Neural progenitor cell (in vitro differentiated cells): ENCODE measurements around the gene PEF1. TPM values are rescaled to one million over a fixed set of nuclear protein-coding genes. Genes with fewer than 3 reads are reported as not detected.
A peak's percentile ranks its signal among the peaks of the same experiment; 100 is the strongest.

Experiments
- DNase-seq: peaks from one replicate; pipeline ENCODE4 v3.0.0-alpha.2; 2016; ENCODE audit warnings: low spot score
- H2AFZ ChIP-seq: fragments of 200-600 bp; sonication (generic); replicated peaks from 2 replicates; pipeline ENCODE4 v1.6.1; 2016; ENCODE audit warnings: antibody characterized with exemption
- H3F3A ChIP-seq: fragments of 200-600 bp; sonication (generic); 2 replicates; pipeline ENCODE4 v1.6.1; 2016; ENCODE audit warnings: antibody characterized with exemption, low read depth
- H3K27ac ChIP-seq: fragments of 200-600 bp; sonication (generic); 2 replicates; pipeline ENCODE4 v1.5.1; 2016; ENCODE audit warnings: mild to moderate bottlenecking
- H3K27me3 ChIP-seq: fragments of 200-600 bp; sonication (generic); 2 replicates; pipeline ENCODE4 v1.6.1; 2016; ENCODE audit warnings: mild to moderate bottlenecking, moderate library complexity
- H3K36me3 ChIP-seq: fragments of 200-600 bp; sonication (generic); 2 replicates; pipeline ENCODE4 v1.5.1; 2016
- H3K4me1 ChIP-seq: fragments of 200-600 bp; sonication (generic); 2 replicates; pipeline ENCODE4 v1.6.1; 2016; ENCODE audit warnings: mixed run types
- H3K4me2 ChIP-seq: fragments of 200-600 bp; sonication (generic); 2 replicates; pipeline ENCODE4 v1.6.1; 2016
- H3K4me3 ChIP-seq: fragments of 200-600 bp; sonication (generic); 2 replicates; pipeline ENCODE4 v1.5.1; 2016
- H3K79me2 ChIP-seq: fragments of 200-600 bp; sonication (generic); 2 replicates; pipeline ENCODE4 v1.6.1; 2016; ENCODE audit warnings: low read depth
- H3K9ac ChIP-seq: fragments of 200-600 bp; sonication (generic); 2 replicates; pipeline ENCODE4 v1.6.1; 2016
- H3K9me3 ChIP-seq: fragments of 200-600 bp; sonication (generic); 2 replicates; pipeline ENCODE4 v1.5.1; 2016; ENCODE audit warnings: low read depth
- H4K20me1 ChIP-seq: fragments of 200-600 bp; sonication (generic); 2 replicates; pipeline ENCODE4 v1.6.1; 2016; ENCODE audit warnings: low read depth
- H3K27ac Mint-ChIP-seq: 3 replicates; pipeline ENCODE4 v1.8.0; 2021; ENCODE audit warnings: mixed read lengths
- H3K27me3 Mint-ChIP-seq: 2 replicates; pipeline ENCODE4 v1.8.0; 2022; ENCODE audit warnings: low read depth, mild to moderate bottlenecking, inconsistent platforms, moderate library complexity, mixed read lengths; ENCODE audit not compliant: insufficient read depth
- H3K36me3 Mint-ChIP-seq: 3 replicates; pipeline ENCODE4 v1.8.0; 2021; ENCODE audit warnings: mixed read lengths
- H3K4me1 Mint-ChIP-seq: 3 replicates; pipeline ENCODE4 v1.8.0; 2021; ENCODE audit warnings: mixed read lengths
- H3K4me3 Mint-ChIP-seq: 3 replicates; pipeline ENCODE4 v1.8.0; 2021; ENCODE audit warnings: mild to moderate bottlenecking, moderate library complexity, mixed read lengths
- H3K9me3 Mint-ChIP-seq: 3 replicates; pipeline ENCODE4 v1.8.0; 2020; ENCODE audit warnings: mixed read lengths
- CTCF ChIP-seq: fragments of 200-600 bp; sonication (generic); IDR thresholded peaks from 2 replicates; pipeline ENCODE4 v1.5.1; 2017; ENCODE audit warnings: antibody characterized with exemption, mild to moderate bottlenecking
- EZH2 ChIP-seq: fragments of 200-600 bp; sonication (generic); IDR thresholded peaks from 2 replicates; pipeline ENCODE4 v1.6.1; 2017; ENCODE audit warnings: antibody characterized with exemption, mild to moderate bottlenecking, moderate library complexity
- EZH2phosphoT487 ChIP-seq: fragments of 200-600 bp; sonication (generic); IDR thresholded peaks from 2 replicates; pipeline ENCODE4 v1.6.1; 2017; ENCODE audit warnings: antibody characterized with exemption
- total RNA-seq: library from RNA; depleted of rRNA; stranded (reverse); fragments of >200 nt; gene quantifications from 2 replicates; pipeline ENCODE4 v1.2.3, GENCODE V29; 2015; ENCODE audit warnings: low replicate concordance

The PEF1 gene
- total RNA-seq, 1 donor from 2014 or later, result 30.7 TPM

- Histone ChIP-seq H3F3A (no peaks in the 10 kb centered on the region), H3K36me3 (no peaks in the 10 kb centered on the region), H3K79me2 (no peaks in the 10 kb centered on the region), H3K27ac (no peak overlapping the region), H3K9me3 (no peaks in the 10 kb centered on the region), H3K27me3 (peaks cover 28% of the 10 kb centered on the region), H3K4me1 (no peaks in the 10 kb centered on the region), H3K4me3 (no peak overlapping the region), H4K20me1 (no peaks in the 10 kb centered on the region), H2AFZ (no peak overlapping the region), H3K9ac (no peak overlapping the region), H3K4me2 (no peak overlapping the region)
- DNase-seq, result no peak
- H3K4me1 Mint-ChIP-seq, result peaks cover 18% of the 10 kb centered on the region
- no peaks in the 10 kb centered on the region for H3K9me3 Mint-ChIP-seq
- H3K27ac Mint-ChIP-seq, result no peak overlapping the region
- peaks cover 8% of the 10 kb centered on the region for H3K27me3 Mint-ChIP-seq
- peaks cover 3% of the 10 kb centered on the region for H3K36me3 Mint-ChIP-seq
- TF ChIP-seq EZH2, result no peak
- TF ChIP-seq CTCF, result no peak
- TF ChIP-seq EZH2phosphoT487, result no peak
- H3K4me3 Mint-ChIP-seq, result no peak overlapping the region
Measured at GRCh38 chr1:31621498-31621820, 23.2 kb downstream of the PEF1 start.

- Histone ChIP-seq H3K9ac (no peak overlapping the region), H4K20me1 (no peaks in the 10 kb centered on the region), H3K36me3 (no peaks in the 10 kb centered on the region), H3K79me2 (no peaks in the 10 kb centered on the region), H3K4me1 (no peaks in the 10 kb centered on the region), H3K9me3 (no peaks in the 10 kb centered on the region), H3K4me3 (no peak overlapping the region), H3K27me3 (peaks cover 34% of the 10 kb centered on the region), H3K4me2 (no peak overlapping the region), H3F3A (no peaks in the 10 kb centered on the region), H2AFZ (no peak overlapping the region), H3K27ac (no peak overlapping the region)
- H3K27me3 Mint-ChIP-seq, result peaks cover 11% of the 10 kb centered on the region
- no peak overlapping the region for H3K4me3 Mint-ChIP-seq
- no peaks in the 10 kb centered on the region for H3K9me3 Mint-ChIP-seq
- no peak for DNase-seq
- peaks cover 17% of the 10 kb centered on the region for H3K4me1 Mint-ChIP-seq
- no peak overlapping the region for H3K27ac Mint-ChIP-seq
- H3K36me3 Mint-ChIP-seq, result peaks cover 3% of the 10 kb centered on the region
- TF ChIP-seq EZH2 (no peak), CTCF (no peak), EZH2phosphoT487 (no peak)
Measured at GRCh38 chr1:31620631-31621497, 23.8 kb downstream of the PEF1 start.

- no peak overlapping the region for H3K4me3 ChIP-seq
- H3K4me1 ChIP-seq, result peaks cover 5% of the 10 kb centered on the region
- H3K36me3 ChIP-seq, result no peaks in the 10 kb centered on the region
- no peaks in the 10 kb centered on the region for H3F3A ChIP-seq
- no peaks in the 10 kb centered on the region for H3K79me2 ChIP-seq
- no peak overlapping the region for H3K27ac ChIP-seq
- no peaks in the 10 kb centered on the region for H3K9me3 ChIP-seq
- Mint-ChIP-seq H3K36me3 (peaks cover 3% of the 10 kb centered on the region), H3K4me3 (peak overlapping the region; percentile 79), H3K27me3 (peaks cover 13% of the 10 kb centered on the region), H3K4me1 (peaks cover 25% of the 10 kb centered on the region), H3K27ac (peak overlapping the region; percentile 81), H3K9me3 (no peaks in the 10 kb centered on the region)
- no peaks in the 10 kb centered on the region for H4K20me1 ChIP-seq
- no peak for DNase-seq
- no peak overlapping the region for H3K4me2 ChIP-seq
- H3K27me3 ChIP-seq, result peaks cover 45% of the 10 kb centered on the region
- TF ChIP-seq EZH2 (no peak), EZH2phosphoT487 (no peak)
- no peak overlapping the region for H2AFZ ChIP-seq
- no peak overlapping the region for H3K9ac ChIP-seq
Measured at GRCh38 chr1:31618916-31619846, 25.5 kb downstream of the PEF1 start.
